22Rv1 (cell line): Measurements from ENCODE around the gene PRKRIP1.

Experiments
- ZFX ChIP-seq: fragments of 450-650 bp; IDR thresholded peaks from 2 replicates; pipeline ENCODE4 v1.6.1; 2017; ENCODE audit warnings: antibody characterized with exemption, borderline replicate concordance
- TF ChIP-seq, protein P1 (sequence below): fragments of 450-650 bp; IDR thresholded peaks from 2 replicates; pipeline ENCODE4 v1.5.1; 2017; ENCODE audit warnings: mild to moderate bottlenecking

DNA sequence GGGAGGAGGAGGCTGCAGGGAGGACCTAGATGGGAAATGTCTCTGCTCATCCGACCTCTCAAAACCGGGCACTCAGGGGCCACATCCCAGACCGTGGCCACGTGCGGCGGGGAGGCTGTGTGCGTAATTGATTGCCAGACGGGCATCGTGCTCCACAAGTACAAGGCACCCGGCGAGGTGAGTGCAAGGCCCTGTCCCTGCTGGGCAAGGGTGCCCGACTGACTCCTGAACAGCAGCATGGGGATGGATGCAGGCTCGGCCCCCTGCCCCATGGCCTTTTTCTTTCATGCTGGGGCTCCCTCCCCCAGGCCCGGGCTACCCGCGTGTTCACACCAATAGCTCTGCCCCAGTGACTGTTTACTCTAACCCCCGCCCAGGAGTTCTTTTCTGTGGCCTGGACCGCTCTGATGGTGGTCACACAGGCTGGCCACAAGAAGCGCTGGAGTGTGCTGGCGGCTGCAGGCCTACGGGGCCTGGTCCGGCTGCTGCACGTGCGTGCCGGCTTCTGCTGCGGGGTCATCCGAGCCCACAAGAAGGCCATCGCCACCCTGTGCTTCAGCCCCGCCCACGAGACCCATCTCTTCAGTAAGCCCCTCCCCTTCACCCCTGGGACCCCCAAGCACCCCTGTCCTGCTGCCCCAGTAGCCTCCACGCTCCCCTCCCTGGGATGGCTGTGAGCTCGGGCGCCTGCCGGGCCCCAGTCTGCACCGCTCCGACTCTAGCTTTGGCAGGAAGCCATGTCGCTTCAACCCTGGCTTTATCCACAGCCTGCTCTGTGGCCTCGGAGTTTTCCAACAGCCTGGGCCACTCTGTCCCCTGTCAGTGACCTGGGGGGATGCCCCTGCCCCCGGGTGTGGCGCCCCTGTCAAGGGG lies 72.6 kb downstream of the PRKRIP1 start:
- TF ChIP-seq, protein P1, sequence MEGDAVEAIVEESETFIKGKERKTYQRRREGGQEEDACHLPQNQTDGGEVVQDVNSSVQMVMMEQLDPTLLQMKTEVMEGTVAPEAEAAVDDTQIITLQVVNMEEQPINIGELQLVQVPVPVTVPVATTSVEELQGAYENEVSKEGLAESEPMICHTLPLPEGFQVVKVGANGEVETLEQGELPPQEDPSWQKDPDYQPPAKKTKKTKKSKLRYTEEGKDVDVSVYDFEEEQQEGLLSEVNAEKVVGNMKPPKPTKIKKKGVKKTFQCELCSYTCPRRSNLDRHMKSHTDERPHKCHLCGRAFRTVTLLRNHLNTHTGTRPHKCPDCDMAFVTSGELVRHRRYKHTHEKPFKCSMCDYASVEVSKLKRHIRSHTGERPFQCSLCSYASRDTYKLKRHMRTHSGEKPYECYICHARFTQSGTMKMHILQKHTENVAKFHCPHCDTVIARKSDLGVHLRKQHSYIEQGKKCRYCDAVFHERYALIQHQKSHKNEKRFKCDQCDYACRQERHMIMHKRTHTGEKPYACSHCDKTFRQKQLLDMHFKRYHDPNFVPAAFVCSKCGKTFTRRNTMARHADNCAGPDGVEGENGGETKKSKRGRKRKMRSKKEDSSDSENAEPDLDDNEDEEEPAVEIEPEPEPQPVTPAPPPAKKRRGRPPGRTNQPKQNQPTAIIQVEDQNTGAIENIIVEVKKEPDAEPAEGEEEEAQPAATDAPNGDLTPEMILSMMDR = no peak
- TF ChIP-seq ZFX = no peak
